Activated CD8-positive, alpha-beta memory T cell treated with anti-CD3 and anti-CD28 coated beads for 1 hour (primary cell): ENCODE data around the gene PKHD1.

ENCODE experiments used
- DNase-seq, 2 donors: peaks; one replicate each; pipeline ENCODE4 v3.0.0-alpha.2; 2020; ENCODE audit warnings: low read depth in 1 of 2; ENCODE audit errors: extremely low read depth in 1 of 2

The PKHD1 gene

DNA sequence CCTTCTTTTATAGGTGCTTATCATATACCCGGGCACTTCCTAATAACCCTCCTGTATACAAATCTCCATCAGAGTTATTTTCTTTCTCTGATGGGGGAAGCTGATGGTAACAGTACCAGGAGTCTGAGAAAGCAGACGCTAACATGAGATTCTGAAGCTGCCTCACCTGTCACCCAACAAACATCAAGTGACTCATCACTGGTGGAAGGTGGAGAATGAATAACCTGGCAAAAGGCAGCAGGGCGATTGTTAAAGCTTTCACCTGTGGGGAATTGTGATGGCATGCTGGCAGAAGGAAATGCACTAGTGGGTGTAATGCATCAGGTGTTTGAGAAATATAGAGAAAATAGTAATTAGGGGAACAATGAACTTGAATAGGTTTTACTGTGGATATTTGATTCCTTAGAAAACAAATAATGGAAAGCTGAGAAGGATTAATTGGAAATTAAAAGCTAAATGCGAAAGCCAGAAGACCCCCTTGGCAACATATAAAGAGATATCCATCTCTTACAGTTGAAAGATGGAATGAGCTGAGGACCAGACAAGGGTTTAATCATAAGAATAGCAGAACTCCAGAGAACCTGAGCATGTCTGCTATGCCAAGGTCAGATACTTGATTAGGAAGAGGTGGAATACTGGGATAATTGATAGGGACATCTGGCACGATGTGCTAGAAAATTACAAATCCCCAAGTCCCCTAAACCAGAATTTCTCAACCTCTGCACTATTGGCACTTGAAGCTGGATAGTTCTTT is 517.1 kb downstream of the PKHD1 start:
- no peak for DNase-seq

DNA sequence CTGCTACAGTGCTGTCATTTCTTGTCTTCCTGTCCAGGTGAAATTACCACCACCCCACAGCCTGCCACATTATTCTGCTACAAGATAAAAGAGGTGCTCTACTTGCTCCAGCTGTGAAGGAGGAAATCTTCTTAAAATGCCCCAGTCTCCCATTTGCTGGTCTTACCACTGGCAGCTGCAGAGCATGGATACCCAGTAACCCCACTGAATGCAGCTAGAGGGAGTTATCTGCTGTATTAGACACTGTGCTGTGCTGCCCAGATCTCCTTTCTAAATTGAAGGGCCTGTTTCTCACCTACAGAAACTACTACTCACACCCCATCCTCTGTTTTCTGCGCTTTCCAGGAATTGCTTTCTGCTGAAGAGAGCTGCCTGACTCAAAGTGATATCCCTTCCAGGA is 517.8 kb downstream of the PKHD1 start:
- DNase-seq = no peak

DNA sequence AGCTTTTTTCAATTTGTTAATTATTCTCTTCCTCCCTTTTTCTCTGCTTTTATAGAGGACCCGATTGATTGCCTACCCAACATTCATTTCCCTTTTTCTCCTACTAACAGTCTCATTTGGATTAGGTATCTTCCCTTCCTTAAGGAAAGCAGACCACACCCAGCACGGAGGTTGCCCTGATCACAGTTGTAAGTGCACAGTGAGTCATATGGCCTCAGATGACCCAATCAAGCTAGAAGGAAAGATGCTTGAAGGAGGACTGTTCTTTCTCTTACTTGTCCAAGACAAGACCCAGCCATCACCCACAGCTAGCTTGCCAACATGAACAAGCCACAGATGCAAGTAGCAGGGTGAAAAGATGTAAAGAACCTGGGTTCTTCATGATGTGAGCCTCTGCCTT is 518.6 kb downstream of the PKHD1 start:
- DNase-seq = no peak

DNA sequence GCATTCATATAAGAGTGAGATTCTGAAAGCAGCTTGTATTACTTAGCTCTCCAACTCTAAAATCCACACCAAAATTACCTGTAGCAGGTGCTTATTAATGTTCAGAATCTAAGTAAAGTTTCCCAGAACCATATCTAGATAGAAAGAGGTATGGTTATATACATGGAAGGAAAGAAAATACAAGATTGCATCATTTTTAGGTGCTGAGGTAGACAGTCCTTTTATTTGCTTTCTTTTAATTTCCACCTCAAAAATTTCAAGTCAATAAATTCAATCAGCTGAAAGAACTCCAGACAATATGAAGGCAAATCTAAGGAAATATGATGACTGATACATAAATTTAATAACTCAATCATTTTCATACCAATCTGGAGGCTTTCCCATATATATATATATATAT is 521.9 kb downstream of the PKHD1 start:
- no peak for DNase-seq
